Transverse colon (tissue), 4 donors: Measurements from ENCODE around the gene STPG1. TPM values are rescaled to one million over a fixed set of nuclear protein-coding genes. Genes with fewer than 3 reads are reported as not detected.

Source experiments
- DNase-seq: peaks from one replicate; pipeline ENCODE4 v3.0.0-alpha.2; 2019
- H3K27ac ChIP-seq, 4 donors: fragments of 200-600 bp; sonication (generic); 2 replicates each; pipeline ENCODE4 v1.5.1; 2016 to 2018; ENCODE audit warnings: inconsistent platforms in 4 of 4
- H3K27me3 ChIP-seq: fragments of 200-600 bp; sonication (generic); 2 replicates; pipeline ENCODE4 v1.5.1; 2017; ENCODE audit warnings: inconsistent platforms
- H3K36me3 ChIP-seq, 4 donors: fragments of 200-600 bp; sonication (generic); 2 replicates each; pipeline ENCODE4 v1.5.1; 2017 to 2019; ENCODE audit warnings: inconsistent platforms in 4 of 4
- H3K4me1 ChIP-seq, 4 donors: fragments of 200-600 bp; sonication (generic); 2 replicates each; pipeline ENCODE4 v1.5.1; 2017 to 2020; ENCODE audit warnings: inconsistent platforms in 4 of 4
- H3K4me3 ChIP-seq, 4 donors: fragments of 200-600 bp; sonication (generic); 1 replicate in 1 of 4; 2 replicates in 3 of 4; pipeline versions ENCODE4 v1.5.1 to v1.6.1; 2017 to 2019; ENCODE audit warnings: inconsistent platforms in 4 of 4
- H3K9me3 ChIP-seq, 2 donors: fragments of 200-600 bp; sonication (generic); 2 replicates each; pipeline ENCODE4 v1.5.1; 2017 to 2019; ENCODE audit warnings: inconsistent platforms in 2 of 2
- CTCF ChIP-seq, 5 experiments: fragments of 200-600 bp in 3 of 5; fragments of 450-650 bp in 2 of 5; sonication (generic) in 3 of 5; IDR thresholded peaks; 1 replicate in 2 of 5; 2 replicates in 3 of 5; pipeline ENCODE4 v1.5.1; 2016 to 2017; ENCODE audit warnings: antibody characterized with exemption in 5 of 5, inconsistent platforms in 3 of 5, mild to moderate bottlenecking in 2 of 5, moderate library complexity in 1 of 5
- EP300 ChIP-seq: sonication (generic); formaldehyde crosslinking; IDR thresholded peaks from one replicate; pipeline ENCODE4 v1.6.1; 2017; ENCODE audit warnings: antibody characterized with exemption, low read depth
- POLR2A ChIP-seq: fragments of 450-650 bp; IDR thresholded peaks from one replicate; pipeline ENCODE4 v1.6.1; 2016; ENCODE audit warnings: antibody characterized with exemption, mild to moderate bottlenecking, moderate library complexity
- POLR2AphosphoS5 ChIP-seq, 3 donors: sonication (generic); formaldehyde crosslinking; IDR thresholded peaks; one replicate each; pipeline ENCODE4 v1.6.1; 2016; ENCODE audit warnings: antibody characterized with exemption in 3 of 3
- WGBS, 2 donors: methylation state at CpG; one replicate each; pipeline ENCODE4 v1.1.5; 2018; ENCODE audit warnings: low coverage in 1 of 2; 5-methylcytosine and 5-hydroxymethylcytosine counted together
- in situ Hi-C, 4 donors: fragments of 200-750 bp; cut with MboI; loops; one replicate each; pipeline versions ENCODE4 v1.15.0 to v1.15.1; 2017; ENCODE audit warnings: low sequenced_read_pairs in 3 of 4, low pct_ligation_motif_present in 1 of 4, low pct_unique_long_range_greater_than_20kb in 1 of 4
- intact Hi-C: fragments of 100-400 bp; cut with DNase I; formaldehyde crosslinking; loops from one replicate; pipeline ENCODE4 v1.15.1; 2023; ENCODE audit warnings: low total_unique reads
- total RNA-seq, 4 donors: library from RNA; depleted of rRNA; stranded (reverse); fragments of >200 nt; gene quantifications; one replicate each; pipeline ENCODE4 v1.1.0, GENCODE V29; 2016

Gene STPG1
- total RNA-seq, 4 donors from 2014 or later: 4.6 to 33.7 (median 23.3) TPM

- no peak for TF ChIP-seq CTCF (IDR thresholded peaks at IDR 0.05)
- TF ChIP-seq POLR2AphosphoS5 (IDR thresholded peaks at IDR 0.05): no peak
- no peak for TF ChIP-seq POLR2A
- no peak for TF ChIP-seq EP300
- in situ Hi-C loops: no loop called here
- WGBS, 2 donors: 69 to 100% methylated on average over 2 to 7 of the region's 7 CpGs
- Histone ChIP-seq H3K36me3 (peaks cover 0 to 17% (median 0%) of the 10 kb centered on the region in 4 donors), H3K4me1 (peaks cover 0 to 17% (median 10%) of the 10 kb centered on the region in 4 donors), H3K27ac (peak overlapping the region; percentile 5 to 37 (median 18)), H3K9me3 (no peaks in the 10 kb centered on the region), H3K27me3 (no peaks in the 10 kb centered on the region), H3K4me3 (no peak overlapping the region)
- DNase-seq: no peak
- intact Hi-C loops: no loop called here
These were observed 12.3 kb upstream of the STPG1 start for GRCh38 chr1:24425922-24426321.

GRCh38 chr1:24425441-24425840, 11.9 kb upstream of the STPG1 start:
- peaks cover 0 to 20% (median 0%) of the 10 kb centered on the region in 4 donors for H3K36me3 ChIP-seq
- H3K4me3 ChIP-seq: no peak overlapping the region
- H3K27ac ChIP-seq: peak overlapping the region; percentile 5 to 37 (median 18)
- in situ Hi-C loops (no loop called here), intact Hi-C loops (no loop called here)
- no peak for DNase-seq
- 40 to 60% methylated on average over 1 to 3 of the region's 3 CpGs for WGBS, 2 donors
- no peaks in the 10 kb centered on the region for H3K9me3 ChIP-seq
- no peaks in the 10 kb centered on the region for H3K27me3 ChIP-seq
- peaks cover 0 to 17% (median 10%) of the 10 kb centered on the region in 4 donors for H3K4me1 ChIP-seq
- TF ChIP-seq POLR2AphosphoS5 (IDR thresholded peaks at IDR 0.05): no peak
- no peak for TF ChIP-seq EP300
- no peak for TF ChIP-seq CTCF (IDR thresholded peaks at IDR 0.05)
- no peak for TF ChIP-seq POLR2A

GRCh38 chr1:24424990-24425389, 11.4 kb upstream of the STPG1 start:
- peaks cover 0 to 17% (median 10%) of the 10 kb centered on the region in 4 donors for H3K4me1 ChIP-seq
- no peaks in the 10 kb centered on the region for H3K27me3 ChIP-seq
- WGBS, 2 donors: 55 to 80% methylated on average over 1 to 3 of the region's 3 CpGs
- no peak for DNase-seq
- H3K36me3 ChIP-seq: peaks cover 0 to 20% (median 0%) of the 10 kb centered on the region in 4 donors
- intact Hi-C loops: no loop called here
- in situ Hi-C loops: no loop called here
- H3K9me3 ChIP-seq: no peaks in the 10 kb centered on the region
- no peak overlapping the region for H3K4me3 ChIP-seq
- peak overlapping the region; percentile 5 to 37 (median 18) for H3K27ac ChIP-seq
- TF ChIP-seq POLR2AphosphoS5 (IDR thresholded peaks at IDR 0.05) (no peak), CTCF (IDR thresholded peaks at IDR 0.05) (no peak), POLR2A (no peak), EP300 (no peak)

- DNase-seq: no peak
- H3K4me3 ChIP-seq: no peak overlapping the region
- H3K36me3 ChIP-seq: peaks cover 0 to 20% (median 0%) of the 10 kb centered on the region in 4 donors
- H3K4me1 ChIP-seq: peaks cover 0 to 21% (median 13%) of the 10 kb centered on the region in 4 donors
- in situ Hi-C loops (no loop called here), intact Hi-C loops (no loop called here)
- no peak overlapping the region for H3K27ac ChIP-seq
- TF ChIP-seq EP300: no peak
- no peak for TF ChIP-seq POLR2AphosphoS5 (IDR thresholded peaks at IDR 0.05)
- TF ChIP-seq CTCF (IDR thresholded peaks at IDR 0.05): no peak
- TF ChIP-seq POLR2A: no peak
- no peaks in the 10 kb centered on the region for H3K9me3 ChIP-seq
- 73 to 80% methylated on average over 3 to 5 of the region's 5 CpGs for WGBS, 2 donors
- no peaks in the 10 kb centered on the region for H3K27me3 ChIP-seq
These were observed 10.6 kb upstream of the STPG1 start for GRCh38 chr1:24424207-24424606.
